Urothelium cell line (cell line): ENCODE data around the gene SLC30A7.
"Not testable (repeated sequence)": the region's sequence is repeated elsewhere in the genome, so short reads cannot be mapped to it uniquely, and the experiment has no call there.

Experiments
- DNase-seq: peaks from one replicate; pipeline ENCODE4 v3.0.0; 2011; ENCODE audit warnings: low spot score, mixed read lengths
- FAIRE-seq: peaks from 2 replicates; lab custom pipeline; 2011; peaks lifted over from hg19 to GRCh38; lab: Jason Lieb, UNC

The SLC30A7 gene

DNA sequence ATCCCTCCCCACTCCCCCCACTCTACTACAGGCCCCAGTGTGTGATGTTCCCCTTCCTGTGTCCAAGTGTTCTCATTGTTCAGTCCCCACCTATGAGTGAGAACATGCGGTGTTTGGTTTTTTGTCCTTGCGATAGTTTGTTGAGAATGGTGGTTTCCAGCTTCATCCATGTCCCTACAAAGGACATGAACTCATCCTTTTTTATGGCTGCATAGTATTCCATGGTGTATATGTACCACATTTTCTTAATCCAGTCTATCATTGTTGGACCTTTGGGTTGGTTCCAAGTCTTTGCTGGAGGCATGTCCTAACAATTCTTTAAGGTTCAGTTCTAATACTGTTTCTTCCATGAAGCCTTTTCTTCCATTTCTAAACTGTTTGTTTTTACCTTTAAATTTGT lies 37.7 kb downstream of the SLC30A7 start:
- not testable (repeated sequence) for DNase-seq, FAIRE-seq

- DNase-seq, result no peak
- no peak for FAIRE-seq
These were observed 40.5 kb downstream of the SLC30A7 start for GRCh38 chr1:100936194-100936967.

GRCh38 chr1:100941098-100941527 lies 45.2 kb downstream of the SLC30A7 start:
- no peak for FAIRE-seq
- no peak for DNase-seq

DNA sequence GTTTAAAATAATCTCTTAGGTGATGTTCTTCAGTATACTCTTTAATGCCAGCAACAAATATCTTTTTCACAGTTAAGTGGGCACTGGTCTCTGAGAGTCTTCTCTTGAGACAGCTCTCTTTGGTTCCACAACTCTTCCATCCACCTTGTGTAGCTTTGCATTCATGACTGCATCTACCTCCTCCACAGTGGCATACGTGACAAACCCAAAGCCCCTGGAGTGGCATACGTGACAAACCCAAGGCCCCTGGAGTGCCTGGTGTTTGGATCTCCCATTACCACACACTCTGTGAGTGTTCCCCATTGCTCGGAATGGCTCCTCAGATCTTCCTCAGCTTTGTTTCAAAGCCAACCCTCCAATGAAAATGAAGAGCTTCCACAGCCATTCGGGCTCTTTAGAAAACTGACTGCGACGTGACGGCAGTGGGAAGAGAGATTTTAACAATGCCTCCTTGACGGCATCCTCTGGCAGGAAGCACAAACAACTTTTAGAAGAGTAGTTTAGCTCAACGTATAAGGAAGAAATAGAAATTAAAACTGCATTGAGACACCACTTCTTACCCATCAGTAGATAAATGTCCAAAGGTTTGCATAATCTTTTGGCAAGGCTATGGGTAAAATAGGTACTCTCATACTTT lies 45.8 kb downstream of the SLC30A7 start:
- FAIRE-seq, result no peak
- DNase-seq, result no peak

GRCh38 chr1:100942304-100943046 lies 46.6 kb downstream of the SLC30A7 start:
- DNase-seq (no peak), FAIRE-seq (no peak)

GRCh38 chr1:100943533-100943932 lies 47.6 kb downstream of the SLC30A7 start:
- no peak for DNase-seq
- no peak for FAIRE-seq

DNA sequence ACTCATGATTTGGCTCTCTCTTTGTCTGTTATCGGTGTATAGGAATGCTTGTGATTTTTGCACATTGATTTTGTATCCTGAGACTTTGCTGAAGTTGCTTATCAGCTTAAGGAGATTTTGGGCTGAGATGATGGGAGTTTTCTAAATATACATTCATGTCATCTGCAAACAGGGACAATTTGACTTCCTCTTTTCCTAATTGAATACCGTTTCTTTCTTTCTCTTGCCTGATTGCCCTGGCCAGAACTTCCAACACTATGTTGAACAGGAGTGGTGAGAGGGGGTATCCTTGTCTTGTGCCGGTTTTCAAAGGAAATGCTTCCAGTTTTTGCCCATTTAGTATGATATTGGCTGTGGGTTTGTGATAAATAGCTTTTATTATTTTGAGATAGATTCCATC lies 50.2 kb downstream of the SLC30A7 start:
- DNase-seq, FAIRE-seq: not testable (repeated sequence)

- not testable (repeated sequence) for FAIRE-seq, DNase-seq
These were observed 51.9 kb downstream of the SLC30A7 start for GRCh38 chr1:100947816-100948215.

DNA sequence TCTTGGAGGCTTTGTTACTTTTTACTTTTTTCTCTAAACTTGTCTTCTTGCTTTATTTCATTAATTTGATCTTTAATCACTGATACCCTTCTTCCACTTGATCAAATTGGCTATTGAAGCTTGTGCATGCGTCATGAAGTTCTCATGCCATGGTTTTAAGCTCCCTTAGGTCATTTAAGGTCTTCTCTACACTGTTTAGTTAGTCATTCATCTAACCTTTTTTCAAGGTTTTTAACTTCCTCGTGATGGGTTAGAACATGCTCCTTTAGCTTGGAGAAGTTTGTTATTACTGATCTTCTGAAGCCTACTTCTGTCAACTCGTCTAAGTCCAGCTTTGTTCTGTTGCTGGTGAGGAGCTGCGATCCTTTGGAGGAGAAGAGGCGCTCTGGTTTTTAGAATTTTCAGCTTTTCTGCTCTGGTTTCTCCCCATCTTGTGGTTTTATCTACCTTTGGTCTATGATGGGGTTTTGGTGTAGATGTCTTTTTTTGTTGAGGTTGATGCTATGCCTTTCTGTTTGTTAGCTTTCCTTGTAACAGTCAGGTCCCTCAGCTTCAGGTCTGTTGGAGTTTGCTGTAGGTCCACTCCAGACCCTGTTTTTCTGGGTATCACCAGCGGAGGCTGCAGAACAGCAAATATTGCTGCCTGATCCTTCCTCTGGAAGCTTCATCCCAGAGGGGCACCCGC lies 53.0 kb downstream of the SLC30A7 start:
- DNase-seq, FAIRE-seq: not testable (repeated sequence)

- not testable (repeated sequence) for FAIRE-seq, DNase-seq
These were observed 53.7 kb downstream of the SLC30A7 start for GRCh38 chr1:100949515-100950158.

DNA sequence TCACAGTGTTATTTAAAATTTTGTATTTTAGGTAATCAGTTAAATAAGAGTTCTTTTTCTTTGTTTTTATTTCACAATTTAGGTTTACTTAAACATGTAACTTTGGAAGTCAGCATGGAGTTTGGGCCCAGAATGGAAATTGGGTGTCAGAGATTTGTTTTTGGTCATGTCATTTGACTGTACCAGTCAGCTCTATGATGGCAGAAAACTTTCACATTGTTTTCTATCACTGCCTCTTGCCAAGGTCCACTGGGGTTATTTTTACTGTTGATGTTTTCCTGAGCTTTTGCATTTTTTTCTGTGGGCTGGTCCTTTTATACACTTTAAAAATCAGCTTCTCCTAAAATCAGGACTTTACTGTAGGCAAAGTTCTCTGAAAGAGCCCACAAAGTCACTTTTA lies 54.4 kb downstream of the SLC30A7 start:
- no peak for FAIRE-seq
- no peak for DNase-seq

GRCh38 chr1:100950781-100951180 lies 54.9 kb downstream of the SLC30A7 start:
- DNase-seq (no peak), FAIRE-seq (no peak)

GRCh38 chr1:100952104-100952745 lies 56.3 kb downstream of the SLC30A7 start:
- FAIRE-seq, result no peak
- no peak for DNase-seq

- DNase-seq, FAIRE-seq: not testable (repeated sequence)
These were observed 57.1 kb downstream of the SLC30A7 start for GRCh38 chr1:100952970-100953369.

DNA sequence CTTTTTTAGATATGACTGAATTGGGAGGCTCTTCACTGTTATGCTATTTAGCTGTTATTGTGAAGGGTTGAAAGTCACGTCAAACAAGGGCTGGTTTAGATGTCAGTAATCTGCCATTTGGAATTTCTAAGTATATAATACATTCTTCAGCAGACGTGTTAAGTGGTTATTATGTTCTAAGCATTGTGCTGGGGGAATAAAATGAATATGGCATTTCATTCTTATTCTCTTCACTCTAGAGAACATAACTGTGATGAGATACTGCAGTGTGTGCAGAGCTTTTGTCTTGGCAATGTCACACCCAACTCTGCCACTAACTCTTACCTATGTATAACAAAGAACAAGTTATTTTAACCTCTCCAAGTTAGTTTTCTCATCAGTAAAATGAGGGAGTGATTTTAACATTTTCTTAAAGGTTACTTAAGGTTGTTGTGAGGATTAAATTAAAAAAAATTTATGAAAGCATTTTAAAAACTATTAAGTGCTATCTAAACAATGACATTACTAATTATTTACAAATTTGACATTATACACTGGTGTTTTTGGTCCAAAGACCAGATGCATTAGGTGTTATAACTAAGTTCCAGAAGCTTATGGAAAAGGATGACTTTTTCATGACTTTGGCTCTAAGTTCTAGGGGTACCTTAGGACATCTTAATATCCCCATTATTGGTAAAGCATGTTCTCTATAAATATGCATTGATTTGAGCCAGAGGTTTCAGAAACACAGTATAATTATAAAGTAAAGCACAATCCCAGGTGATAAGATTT lies 58.3 kb downstream of the SLC30A7 start:
- FAIRE-seq (no peak), DNase-seq (no peak)

DNA sequence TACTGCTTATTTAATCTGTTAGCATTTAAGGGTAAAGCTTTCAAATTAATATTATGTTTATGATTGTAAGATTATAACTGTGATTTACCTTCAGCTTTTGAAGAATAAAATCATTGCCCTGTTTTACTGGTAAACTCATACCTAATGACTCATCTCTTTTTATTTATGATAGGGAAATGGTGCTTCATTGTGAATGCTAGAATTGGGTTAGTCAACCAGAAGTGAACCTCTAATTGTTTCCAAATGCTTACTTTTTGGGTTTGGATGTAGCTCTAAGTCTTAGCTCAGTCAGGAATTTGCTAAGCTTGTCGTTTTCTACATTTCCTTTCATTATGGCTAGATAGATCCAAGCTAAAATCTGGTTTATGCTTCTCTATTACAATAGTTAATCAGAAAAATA lies 59.4 kb downstream of the SLC30A7 start:
- FAIRE-seq (no peak), DNase-seq (no peak)

- no peak for FAIRE-seq
These were observed 63.7 kb downstream of the SLC30A7 start for GRCh38 chr1:100959502-100960060.

GRCh38 chr1:100960098-100960497 lies 64.2 kb downstream of the SLC30A7 start:
- DNase-seq (no peak), FAIRE-seq (no peak)

More at GRCh38 chr1:100959502-100960060, 63.7 kb downstream of the SLC30A7 start:
- DNase-seq, result no peak

DNA sequence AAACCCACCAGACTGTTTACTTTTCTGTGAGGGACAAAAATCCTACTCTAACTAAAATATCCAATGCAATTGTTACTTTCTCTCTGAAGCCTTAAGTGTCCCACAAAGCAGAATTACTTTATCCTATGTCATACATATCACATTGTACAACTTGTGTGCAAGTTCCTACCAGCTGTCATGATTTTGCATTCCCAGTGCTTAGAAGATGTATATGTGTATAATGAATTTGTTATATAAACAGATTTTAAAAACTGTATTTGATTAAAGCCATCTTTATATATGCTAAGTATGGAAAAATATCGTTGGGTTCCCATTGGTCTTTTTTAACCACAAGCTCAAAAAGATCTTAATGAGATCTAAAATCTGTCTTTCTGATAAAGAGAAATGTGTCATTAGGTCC lies 72.7 kb downstream of the SLC30A7 start:
- DNase-seq (no peak), FAIRE-seq (no peak)
